Lower leg skin (tissue), 4 donors: ENCODE measurements around the gene STARD3. TPM values are rescaled to one million over a fixed set of nuclear protein-coding genes. Genes with fewer than 3 reads are reported as not detected.

Experiments
- DNase-seq, 2 donors: peaks; one replicate each; pipeline ENCODE4 v3.0.0-alpha.2; 2019; ENCODE audit warnings: low spot score in 2 of 2
- H3K4me3 ChIP-seq: fragments of 200-600 bp; sonication (generic); 2 replicates; pipeline ENCODE4 v1.5.1; 2017; ENCODE audit warnings: mild to moderate bottlenecking, low read depth; ENCODE audit not compliant: poor library complexity, severe bottlenecking
- CTCF ChIP-seq, 3 donors: fragments of 450-650 bp; IDR thresholded peaks; one replicate each; pipeline ENCODE4 v1.5.1; 2016; ENCODE audit warnings: antibody characterized with exemption in 3 of 3, mild to moderate bottlenecking in 3 of 3, moderate library complexity in 2 of 3
- POLR2A ChIP-seq, 2 donors: fragments of 450-650 bp; IDR thresholded peaks; one replicate each; pipeline ENCODE4 v1.6.1; 2016 to 2017; ENCODE audit warnings: antibody characterized with exemption in 2 of 2, mild to moderate bottlenecking in 1 of 2, moderate library complexity in 1 of 2
- whole genome bisulfite sequencing, 2 donors: methylation state at CpG; one replicate each; pipeline ENCODE4 v1.1.5; 2018; 5-methylcytosine and 5-hydroxymethylcytosine counted together
- intact Hi-C: fragments of 100-400 bp; cut with DNase I; formaldehyde crosslinking; loops from one replicate; pipeline ENCODE4 v1.15.0; 2023; ENCODE audit warnings: low total_unique reads
- total RNA-seq, 4 donors: library from RNA; depleted of rRNA; stranded (reverse); fragments of >200 nt; gene quantifications; one replicate each; pipeline ENCODE4 v1.1.0, GENCODE V29; 2016

The STARD3 gene
- total RNA-seq, 4 donors from 2014 or later, result 47.7 to 99.7 (median 65.7) TPM

- DNase-seq, result no peak
- no peak within 1 kb of the TSS for H3K4me3 ChIP-seq
- intact Hi-C loops, result no loop called here
- TF ChIP-seq POLR2A (IDR thresholded peaks at IDR 0.05), result no peak
- no peak for TF ChIP-seq CTCF (IDR thresholded peaks at IDR 0.05)
- WGBS, 2 donors, result 45 to 54% methylated on average over 11 to 15 of the region's 15 CpGs
Observed at GRCh38 chr17:39664581-39665561, 27.9 kb downstream of the STARD3 start, which contains the start of gene TCAP. Gene TCAP, plus strand, starts transcription at chr17:39665349. Its CDS starts 11 bp downstream, at chr17:39665360.

GRCh38 chr17:39665642-39666224 is 28.8 kb downstream of the STARD3 start:
- TF ChIP-seq CTCF (IDR thresholded peaks at IDR 0.05) (no peak), POLR2A (IDR thresholded peaks at IDR 0.05) (no peak)
- DNase-seq, result no peak
- intact Hi-C loops, result no loop called here
- no peak overlapping the region for H3K4me3 ChIP-seq
- WGBS, 2 donors, result 46 to 54% methylated on average over 17 of the region's 17 CpGs

GRCh38 chr17:39666231-39666600 is 29.3 kb downstream of the STARD3 start:
- 41 to 52% methylated on average over 2 of the region's 2 CpGs for WGBS, 2 donors
- intact Hi-C loops, result no loop called here
- no peak for DNase-seq
- TF ChIP-seq POLR2A (IDR thresholded peaks at IDR 0.05) (no peak), CTCF (IDR thresholded peaks at IDR 0.05) (no peak)
- no peak overlapping the region for H3K4me3 ChIP-seq

GRCh38 chr17:39666601-39667261 is 29.8 kb downstream of the STARD3 start:
- no peak overlapping the region for H3K4me3 ChIP-seq
- TF ChIP-seq POLR2A (IDR thresholded peaks at IDR 0.05) (no peak), CTCF (IDR thresholded peaks at IDR 0.05) (no peak)
- intact Hi-C loops, result no loop called here
- no peak for DNase-seq
- WGBS, 2 donors, result 40 to 61% methylated on average over 9 to 11 of the region's 11 CpGs

- WGBS, 2 donors, result 8 to 18% methylated on average over 25 to 37 of the region's 49 CpGs
- intact Hi-C loops, result no loop called here
- TF ChIP-seq CTCF (IDR thresholded peaks at IDR 0.05) (no peak), POLR2A (IDR thresholded peaks at IDR 0.05) (no peak)
- no peak overlapping the region for H3K4me3 ChIP-seq
- DNase-seq, result no peak
Observed at GRCh38 chr17:39667262-39667944, 30.5 kb downstream of the STARD3 start.
